GM23338 (cell line): Measurements from ENCODE around the gene COPA. TPM values are rescaled to one million over a fixed set of nuclear protein-coding genes. Genes with fewer than 3 reads are reported as not detected.

Source experiments
- ATAC-seq: fragments of 200-7000 bp; cut with Tn5 transposase; 3 replicates; pipeline ENCODE4 v1.9.1; 2020
- DNase-seq: peaks from one replicate; pipeline ENCODE4 v3.0.0-alpha.2; 2015; ENCODE audit warnings: low spot score
- H2AFZ ChIP-seq: fragments of 200-600 bp; sonication (generic); 2 replicates; pipeline ENCODE4 v1.8.0; 2016; ENCODE audit warnings: antibody characterized with exemption, mild to moderate bottlenecking, moderate library complexity
- H3F3A ChIP-seq: fragments of 200-600 bp; sonication (generic); replicated peaks from 2 replicates; pipeline ENCODE4 v1.8.0; 2017; ENCODE audit warnings: antibody characterized with exemption, mixed run types, low read depth
- H3K27ac ChIP-seq: fragments of 200-600 bp; sonication (generic); 2 replicates; pipeline ENCODE4 v1.6.1; 2016; ENCODE audit warnings: low read depth
- H3K27me3 ChIP-seq: fragments of 200-600 bp; sonication (generic); 2 replicates; pipeline ENCODE4 v1.8.0; 2016; ENCODE audit warnings: mild to moderate bottlenecking, mixed run types, moderate library complexity; ENCODE audit not compliant: insufficient read depth
- H3K36me3 ChIP-seq: fragments of 200-600 bp; sonication (generic); 2 replicates; pipeline ENCODE4 v1.8.0; 2016; ENCODE audit warnings: mild to moderate bottlenecking; ENCODE audit not compliant: insufficient read depth
- H3K4me1 ChIP-seq: fragments of 200-600 bp; sonication (generic); 2 replicates; pipeline ENCODE4 v1.8.0; 2016; ENCODE audit warnings: mild to moderate bottlenecking, moderate library complexity; ENCODE audit not compliant: insufficient read depth
- H3K4me2 ChIP-seq: fragments of 200-600 bp; sonication (generic); 2 replicates; pipeline ENCODE4 v1.7.1; 2017; ENCODE audit warnings: mixed run types
- H3K4me3 ChIP-seq: fragments of 200-600 bp; sonication (generic); 2 replicates; pipeline ENCODE4 v1.6.1; 2016; ENCODE audit warnings: mixed run types
- H3K79me2 ChIP-seq: fragments of 200-600 bp; sonication (generic); replicated peaks from 2 replicates; pipeline ENCODE4 v1.8.0; 2017; ENCODE audit warnings: mild to moderate bottlenecking; ENCODE audit not compliant: insufficient read depth
- H3K9me2 ChIP-seq: fragments of 200-600 bp; sonication (generic); 2 replicates; pipeline ENCODE4 v1.8.0; 2017; ENCODE audit not compliant: insufficient read depth
- H4K20me1 ChIP-seq: fragments of 200-600 bp; sonication (generic); replicated peaks from 2 replicates; pipeline ENCODE4 v1.8.0; 2017; ENCODE audit warnings: mild to moderate bottlenecking; ENCODE audit not compliant: insufficient read depth
- H3K27ac Mint-ChIP-seq: 2 replicates; pipeline ENCODE4 v1.8.0; 2020; ENCODE audit warnings: inconsistent platforms, mild to moderate bottlenecking, moderate library complexity, mixed read lengths
- H3K27me3 Mint-ChIP-seq: 3 replicates; pipeline ENCODE4 v1.8.0; 2022; ENCODE audit warnings: low read depth, mild to moderate bottlenecking, moderate library complexity, mixed read lengths, inconsistent platforms; ENCODE audit not compliant: insufficient read depth, poor library complexity
- H3K36me3 Mint-ChIP-seq: 3 replicates; pipeline ENCODE4 v1.8.0; 2021; ENCODE audit warnings: low read depth, mild to moderate bottlenecking, inconsistent platforms, moderate library complexity, mixed read lengths
- H3K4me1 Mint-ChIP-seq: 3 replicates; pipeline ENCODE4 v1.8.0; 2020; ENCODE audit warnings: mild to moderate bottlenecking, inconsistent platforms, mixed read lengths
- H3K4me3 Mint-ChIP-seq: 3 replicates; pipeline ENCODE4 v1.8.0; 2021; ENCODE audit warnings: moderate library complexity, mild to moderate bottlenecking, inconsistent platforms, mixed read lengths
- H3K9me3 Mint-ChIP-seq: 3 replicates; pipeline ENCODE4 v1.8.0; 2020; ENCODE audit warnings: moderate library complexity, mild to moderate bottlenecking, inconsistent platforms, mixed read lengths
- CREB1 ChIP-seq: fragments of 250-450 bp; sonication (Bioruptor Pico); IDR thresholded peaks from 2 replicates; pipeline ENCODE4 v1.5.0; 2020; ENCODE audit warnings: low read depth, mild to moderate bottlenecking, moderate library complexity
- ETS1 ChIP-seq: IDR thresholded peaks from 2 replicates; pipeline ENCODE4 v1.6.1; 2016; ENCODE audit warnings: antibody characterized with exemption
- EZH2 ChIP-seq: fragments of 200-600 bp; sonication (generic); IDR thresholded peaks from one replicate; pipeline ENCODE4 v1.8.0; 2017; ENCODE audit warnings: antibody characterized with exemption, mild to moderate bottlenecking, low read depth; ENCODE audit not compliant: unreplicated experiment
- EZH2phosphoT487 ChIP-seq: fragments of 200-600 bp; sonication (generic); IDR thresholded peaks from one replicate; pipeline ENCODE4 v1.8.1; 2018; ENCODE audit warnings: antibody characterized with exemption; ENCODE audit not compliant: unreplicated experiment
- JUNB ChIP-seq: IDR thresholded peaks from one replicate; pipeline ENCODE4 v1.6.1; 2016; ENCODE audit warnings: antibody characterized with exemption; ENCODE audit not compliant: unreplicated experiment
- NANOG ChIP-seq: IDR thresholded peaks from 2 replicates; pipeline ENCODE4 v1.6.1; 2016; ENCODE audit warnings: antibody characterized with exemption, borderline replicate concordance
- POLR2AphosphoS5 ChIP-seq: IDR thresholded peaks from 2 replicates; pipeline ENCODE4 v1.6.1; 2016; ENCODE audit warnings: antibody characterized with exemption, low read depth
- STAT1 ChIP-seq: IDR thresholded peaks from one replicate; pipeline ENCODE4 v1.6.1; 2016; ENCODE audit warnings: antibody characterized with exemption; ENCODE audit not compliant: unreplicated experiment
- ZNF114 ChIP-seq: fragments of 250-450 bp; sonication (Bioruptor Pico); IDR thresholded peaks from 2 replicates; pipeline ENCODE4 v1.5.0; 2020; ENCODE audit warnings: mild to moderate bottlenecking, moderate library complexity
- ZNF331 ChIP-seq: fragments of 250-450 bp; sonication (Bioruptor Pico); IDR thresholded peaks from 2 replicates; pipeline ENCODE4 v1.5.0; 2020; ENCODE audit warnings: low read depth, mild to moderate bottlenecking, moderate library complexity
- polyA plus RNA-seq: library from polyadenylated mRNA; unstranded; fragments of >200 nt; fragmentation: Nextera tagmentation; extraction: Ambion mirVana; gene quantifications from 2 replicates; pipeline ENCODE4 v1.2.1, GENCODE V29; 2016
- total RNA-seq: library from RNA; depleted of rRNA; stranded (reverse); fragments of >200 nt; shearing (Covaris generic); gene quantifications from 2 replicates; pipeline ENCODE4 v1.2.3, GENCODE V29; 2014
- TF ChIP-seq, protein P1 (sequence below): IDR thresholded peaks from one replicate; pipeline ENCODE4 v1.6.1; 2018; ENCODE audit warnings: antibody characterized with exemption; ENCODE audit not compliant: unreplicated experiment
- TF ChIP-seq, protein P2 (sequence below): fragments of 250-450 bp; sonication (Bioruptor Pico); IDR thresholded peaks from 2 replicates; pipeline ENCODE4 v1.5.0; 2020; ENCODE audit warnings: mild to moderate bottlenecking, moderate library complexity
- TF ChIP-seq, protein P3 (sequence below), 2 experiments: fragments of 200-600 bp in 1 of 2; sonication (generic) in 1 of 2; conservative IDR thresholded peaks; 2 replicates each; pipeline versions ENCODE4 v1.5.1 to v1.6.1; 2016 to 2017; ENCODE audit warnings: antibody characterized with exemption in 2 of 2, low read depth in 2 of 2, mild to moderate bottlenecking in 2 of 2, moderate library complexity in 1 of 2

The COPA gene
- total and polyA plus RNA-seq, 2 experiments from 2014 or later: 58.2 to 87.1 TPM

DNA sequence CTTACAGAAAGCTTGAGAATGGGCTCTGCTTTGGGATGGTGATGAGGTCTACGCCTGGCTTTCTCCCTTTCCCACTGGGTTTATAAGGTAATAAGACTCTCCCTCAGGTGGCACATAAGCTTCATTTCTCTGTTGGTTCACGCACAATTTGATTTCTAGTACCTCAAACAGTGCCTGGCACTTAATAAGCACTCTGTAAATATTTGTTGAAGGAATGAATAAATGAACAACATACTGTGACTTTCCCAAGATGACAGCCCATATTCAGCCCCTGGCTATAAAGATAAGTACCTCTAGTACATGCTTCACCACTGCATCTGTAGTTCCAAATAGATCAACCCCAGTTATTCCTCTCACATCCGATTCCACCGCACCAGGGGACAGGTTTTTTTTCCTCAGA, 17.8 kb downstream of the COPA start:
- peaks cover 3% of the 10 kb centered on the region for H3K27me3 Mint-ChIP-seq
- Histone ChIP-seq H3K4me1 (no peaks in the 10 kb centered on the region), H4K20me1 (peaks cover 22% of the 10 kb centered on the region), H3K79me2 (peaks cover 17% of the 10 kb centered on the region), H3F3A (no peaks in the 10 kb centered on the region), H2AFZ (no peak overlapping the region), H3K27ac (no peak overlapping the region), H3K4me3 (no peak overlapping the region), H3K4me2 (no peak overlapping the region), H3K36me3 (peaks cover 42% of the 10 kb centered on the region), H3K9me2 (no peaks in the 10 kb centered on the region), H3K27me3 (no peaks in the 10 kb centered on the region)
- no peak for ATAC-seq
- H3K36me3 Mint-ChIP-seq: peaks cover 48% of the 10 kb centered on the region
- no peak overlapping the region for H3K4me3 Mint-ChIP-seq
- no peak for DNase-seq
- H3K27ac Mint-ChIP-seq: no peak overlapping the region
- no peaks in the 10 kb centered on the region for H3K9me3 Mint-ChIP-seq
- H3K4me1 Mint-ChIP-seq: no peaks in the 10 kb centered on the region
- TF ChIP-seq, protein P1, sequence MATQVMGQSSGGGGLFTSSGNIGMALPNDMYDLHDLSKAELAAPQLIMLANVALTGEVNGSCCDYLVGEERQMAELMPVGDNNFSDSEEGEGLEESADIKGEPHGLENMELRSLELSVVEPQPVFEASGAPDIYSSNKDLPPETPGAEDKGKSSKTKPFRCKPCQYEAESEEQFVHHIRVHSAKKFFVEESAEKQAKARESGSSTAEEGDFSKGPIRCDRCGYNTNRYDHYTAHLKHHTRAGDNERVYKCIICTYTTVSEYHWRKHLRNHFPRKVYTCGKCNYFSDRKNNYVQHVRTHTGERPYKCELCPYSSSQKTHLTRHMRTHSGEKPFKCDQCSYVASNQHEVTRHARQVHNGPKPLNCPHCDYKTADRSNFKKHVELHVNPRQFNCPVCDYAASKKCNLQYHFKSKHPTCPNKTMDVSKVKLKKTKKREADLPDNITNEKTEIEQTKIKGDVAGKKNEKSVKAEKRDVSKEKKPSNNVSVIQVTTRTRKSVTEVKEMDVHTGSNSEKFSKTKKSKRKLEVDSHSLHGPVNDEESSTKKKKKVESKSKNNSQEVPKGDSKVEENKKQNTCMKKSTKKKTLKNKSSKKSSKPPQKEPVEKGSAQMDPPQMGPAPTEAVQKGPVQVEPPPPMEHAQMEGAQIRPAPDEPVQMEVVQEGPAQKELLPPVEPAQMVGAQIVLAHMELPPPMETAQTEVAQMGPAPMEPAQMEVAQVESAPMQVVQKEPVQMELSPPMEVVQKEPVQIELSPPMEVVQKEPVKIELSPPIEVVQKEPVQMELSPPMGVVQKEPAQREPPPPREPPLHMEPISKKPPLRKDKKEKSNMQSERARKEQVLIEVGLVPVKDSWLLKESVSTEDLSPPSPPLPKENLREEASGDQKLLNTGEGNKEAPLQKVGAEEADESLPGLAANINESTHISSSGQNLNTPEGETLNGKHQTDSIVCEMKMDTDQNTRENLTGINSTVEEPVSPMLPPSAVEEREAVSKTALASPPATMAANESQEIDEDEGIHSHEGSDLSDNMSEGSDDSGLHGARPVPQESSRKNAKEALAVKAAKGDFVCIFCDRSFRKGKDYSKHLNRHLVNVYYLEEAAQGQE: no peak
- TF ChIP-seq ETS1: no peak
- no peak for TF ChIP-seq NANOG
- TF ChIP-seq CREB1 (CRISPR knock-in tag): no peak
- TF ChIP-seq, protein P2, sequence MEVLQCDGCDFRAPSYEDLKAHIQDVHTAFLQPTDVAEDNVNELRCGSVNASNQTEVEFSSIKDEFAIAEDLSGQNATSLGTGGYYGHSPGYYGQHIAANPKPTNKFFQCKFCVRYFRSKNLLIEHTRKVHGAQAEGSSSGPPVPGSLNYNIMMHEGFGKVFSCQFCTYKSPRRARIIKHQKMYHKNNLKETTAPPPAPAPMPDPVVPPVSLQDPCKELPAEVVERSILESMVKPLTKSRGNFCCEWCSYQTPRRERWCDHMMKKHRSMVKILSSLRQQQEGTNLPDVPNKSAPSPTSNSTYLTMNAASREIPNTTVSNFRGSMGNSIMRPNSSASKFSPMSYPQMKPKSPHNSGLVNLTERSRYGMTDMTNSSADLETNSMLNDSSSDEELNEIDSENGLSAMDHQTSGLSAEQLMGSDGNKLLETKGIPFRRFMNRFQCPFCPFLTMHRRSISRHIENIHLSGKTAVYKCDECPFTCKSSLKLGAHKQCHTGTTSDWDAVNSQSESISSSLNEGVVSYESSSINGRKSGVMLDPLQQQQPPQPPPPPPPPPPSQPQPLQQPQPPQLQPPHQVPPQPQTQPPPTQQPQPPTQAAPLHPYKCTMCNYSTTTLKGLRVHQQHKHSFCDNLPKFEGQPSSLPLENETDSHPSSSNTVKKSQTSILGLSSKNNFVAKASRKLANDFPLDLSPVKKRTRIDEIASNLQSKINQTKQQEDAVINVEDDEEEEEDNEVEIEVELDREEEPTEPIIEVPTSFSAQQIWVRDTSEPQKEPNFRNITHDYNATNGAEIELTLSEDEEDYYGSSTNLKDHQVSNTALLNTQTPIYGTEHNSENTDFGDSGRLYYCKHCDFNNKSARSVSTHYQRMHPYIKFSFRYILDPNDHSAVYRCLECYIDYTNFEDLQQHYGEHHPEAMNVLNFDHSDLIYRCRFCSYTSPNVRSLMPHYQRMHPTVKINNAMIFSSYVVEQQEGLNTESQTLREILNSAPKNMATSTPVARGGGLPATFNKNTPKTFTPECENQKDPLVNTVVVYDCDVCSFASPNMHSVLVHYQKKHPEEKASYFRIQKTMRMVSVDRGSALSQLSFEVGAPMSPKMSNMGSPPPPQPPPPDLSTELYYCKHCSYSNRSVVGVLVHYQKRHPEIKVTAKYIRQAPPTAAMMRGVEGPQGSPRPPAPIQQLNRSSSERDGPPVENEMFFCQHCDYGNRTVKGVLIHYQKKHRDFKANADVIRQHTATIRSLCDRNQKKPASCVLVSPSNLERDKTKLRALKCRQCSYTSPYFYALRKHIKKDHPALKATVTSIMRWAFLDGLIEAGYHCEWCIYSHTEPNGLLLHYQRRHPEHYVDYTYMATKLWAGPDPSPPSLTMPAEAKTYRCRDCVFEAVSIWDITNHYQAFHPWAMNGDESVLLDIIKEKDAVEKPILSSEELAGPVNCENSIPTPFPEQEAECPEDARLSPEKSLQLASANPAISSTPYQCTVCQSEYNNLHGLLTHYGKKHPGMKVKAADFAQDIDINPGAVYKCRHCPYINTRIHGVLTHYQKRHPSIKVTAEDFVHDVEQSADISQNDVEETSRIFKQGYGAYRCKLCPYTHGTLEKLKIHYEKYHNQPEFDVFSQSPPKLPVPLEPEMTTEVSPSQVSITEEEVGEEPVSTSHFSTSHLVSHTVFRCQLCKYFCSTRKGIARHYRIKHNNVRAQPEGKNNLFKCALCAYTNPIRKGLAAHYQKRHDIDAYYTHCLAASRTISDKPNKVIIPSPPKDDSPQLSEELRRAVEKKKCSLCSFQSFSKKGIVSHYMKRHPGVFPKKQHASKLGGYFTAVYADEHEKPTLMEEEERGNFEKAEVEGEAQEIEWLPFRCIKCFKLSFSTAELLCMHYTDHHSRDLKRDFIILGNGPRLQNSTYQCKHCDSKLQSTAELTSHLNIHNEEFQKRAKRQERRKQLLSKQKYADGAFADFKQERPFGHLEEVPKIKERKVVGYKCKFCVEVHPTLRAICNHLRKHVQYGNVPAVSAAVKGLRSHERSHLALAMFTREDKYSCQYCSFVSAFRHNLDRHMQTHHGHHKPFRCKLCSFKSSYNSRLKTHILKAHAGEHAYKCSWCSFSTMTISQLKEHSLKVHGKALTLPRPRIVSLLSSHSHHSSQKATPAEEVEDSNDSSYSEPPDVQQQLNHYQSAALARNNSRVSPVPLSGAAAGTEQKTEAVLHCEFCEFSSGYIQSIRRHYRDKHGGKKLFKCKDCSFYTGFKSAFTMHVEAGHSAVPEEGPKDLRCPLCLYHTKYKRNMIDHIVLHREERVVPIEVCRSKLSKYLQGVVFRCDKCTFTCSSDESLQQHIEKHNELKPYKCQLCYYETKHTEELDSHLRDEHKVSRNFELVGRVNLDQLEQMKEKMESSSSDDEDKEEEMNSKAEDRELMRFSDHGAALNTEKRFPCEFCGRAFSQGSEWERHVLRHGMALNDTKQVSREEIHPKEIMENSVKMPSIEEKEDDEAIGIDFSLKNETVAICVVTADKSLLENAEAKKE: no peak
- no peak for TF ChIP-seq ZNF331 (CRISPR knock-in tag)
- no peak for TF ChIP-seq STAT1
- TF ChIP-seq POLR2AphosphoS5: no peak
- TF ChIP-seq EZH2phosphoT487: no peak
- TF ChIP-seq, protein P3, sequence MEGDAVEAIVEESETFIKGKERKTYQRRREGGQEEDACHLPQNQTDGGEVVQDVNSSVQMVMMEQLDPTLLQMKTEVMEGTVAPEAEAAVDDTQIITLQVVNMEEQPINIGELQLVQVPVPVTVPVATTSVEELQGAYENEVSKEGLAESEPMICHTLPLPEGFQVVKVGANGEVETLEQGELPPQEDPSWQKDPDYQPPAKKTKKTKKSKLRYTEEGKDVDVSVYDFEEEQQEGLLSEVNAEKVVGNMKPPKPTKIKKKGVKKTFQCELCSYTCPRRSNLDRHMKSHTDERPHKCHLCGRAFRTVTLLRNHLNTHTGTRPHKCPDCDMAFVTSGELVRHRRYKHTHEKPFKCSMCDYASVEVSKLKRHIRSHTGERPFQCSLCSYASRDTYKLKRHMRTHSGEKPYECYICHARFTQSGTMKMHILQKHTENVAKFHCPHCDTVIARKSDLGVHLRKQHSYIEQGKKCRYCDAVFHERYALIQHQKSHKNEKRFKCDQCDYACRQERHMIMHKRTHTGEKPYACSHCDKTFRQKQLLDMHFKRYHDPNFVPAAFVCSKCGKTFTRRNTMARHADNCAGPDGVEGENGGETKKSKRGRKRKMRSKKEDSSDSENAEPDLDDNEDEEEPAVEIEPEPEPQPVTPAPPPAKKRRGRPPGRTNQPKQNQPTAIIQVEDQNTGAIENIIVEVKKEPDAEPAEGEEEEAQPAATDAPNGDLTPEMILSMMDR (conservative IDR thresholded peaks at IDR 0.05; ENCODE audit: low read depth in 2 of 2): no peak
- no peak for TF ChIP-seq JUNB
- no peak for TF ChIP-seq EZH2
- no peak for TF ChIP-seq ZNF114 (CRISPR knock-in tag)
